Tibial nerve (tissue), 4 donors: ENCODE data around the gene SERTM1. TPM values are rescaled to one million over a fixed set of nuclear protein-coding genes. Genes with fewer than 3 reads are reported as not detected.

Experiments
- DNase-seq, 2 donors: peaks; one replicate each; pipeline ENCODE4 v3.0.0-alpha.2; 2019; ENCODE audit warnings: low spot score in 2 of 2
- H3K27ac ChIP-seq, 4 donors: fragments of 200-600 bp; sonication (generic) in 3 of 4; one replicate each; pipeline ENCODE4 v1.5.1; 2017 to 2019; ENCODE audit warnings: mild to moderate bottlenecking in 1 of 4
- H3K27me3 ChIP-seq, 2 donors: fragments of 200-600 bp; sonication (generic) in 1 of 2; one replicate each; pipeline versions ENCODE4 v1.5.1 to v1.6.0; 2017 to 2019
- H3K36me3 ChIP-seq, 3 donors: fragments of 200-600 bp; sonication (generic); one replicate each; pipeline ENCODE4 v1.5.1; 2018 to 2019
- H3K4me1 ChIP-seq, 4 donors: fragments of 200-600 bp; sonication (generic) in 3 of 4; one replicate each; pipeline ENCODE4 v1.5.1; 2017 to 2019
- H3K4me3 ChIP-seq, 4 donors: fragments of 200-600 bp; sonication (generic) in 3 of 4; one replicate each; pipeline ENCODE4 v1.5.1; 2017 to 2019; ENCODE audit warnings: mild to moderate bottlenecking in 1 of 4, moderate library complexity in 1 of 4
- H3K9me3 ChIP-seq, 4 donors: fragments of 200-600 bp; sonication (generic) in 3 of 4; one replicate each; pipeline ENCODE4 v1.5.1; 2017 to 2019
- CTCF ChIP-seq, 5 experiments: fragments of 200-600 bp in 3 of 5; fragments of 450-650 bp in 2 of 5; sonication (generic) in 3 of 5; IDR thresholded peaks; one replicate each; pipeline ENCODE4 v1.5.1; 2016 to 2019; ENCODE audit warnings: antibody characterized with exemption in 5 of 5, mild to moderate bottlenecking in 3 of 5, moderate library complexity in 2 of 5
- EP300 ChIP-seq, 2 donors: sonication (generic); formaldehyde crosslinking; IDR thresholded peaks; one replicate each; pipeline ENCODE4 v1.6.1; 2017; ENCODE audit warnings: antibody characterized with exemption in 2 of 2, mild to moderate bottlenecking in 1 of 2
- POLR2A ChIP-seq, 2 donors: fragments of 450-650 bp; IDR thresholded peaks; one replicate each; pipeline ENCODE4 v1.6.1; 2017; ENCODE audit warnings: antibody characterized with exemption in 2 of 2, mild to moderate bottlenecking in 2 of 2, moderate library complexity in 2 of 2
- WGBS, 2 donors: methylation state at CpG; one replicate each; pipeline ENCODE4 v1.1.5; 2018; 5-methylcytosine and 5-hydroxymethylcytosine counted together
- total RNA-seq, 4 donors: library from RNA; depleted of rRNA; stranded (reverse); fragments of >200 nt; gene quantifications; one replicate each; pipeline ENCODE4 v1.1.0, GENCODE V29; 2016

SERTM1 gene
- total RNA-seq, 4 donors from 2014 or later, result 0.21 to 1.2 TPM; not detected in 2

DNA sequence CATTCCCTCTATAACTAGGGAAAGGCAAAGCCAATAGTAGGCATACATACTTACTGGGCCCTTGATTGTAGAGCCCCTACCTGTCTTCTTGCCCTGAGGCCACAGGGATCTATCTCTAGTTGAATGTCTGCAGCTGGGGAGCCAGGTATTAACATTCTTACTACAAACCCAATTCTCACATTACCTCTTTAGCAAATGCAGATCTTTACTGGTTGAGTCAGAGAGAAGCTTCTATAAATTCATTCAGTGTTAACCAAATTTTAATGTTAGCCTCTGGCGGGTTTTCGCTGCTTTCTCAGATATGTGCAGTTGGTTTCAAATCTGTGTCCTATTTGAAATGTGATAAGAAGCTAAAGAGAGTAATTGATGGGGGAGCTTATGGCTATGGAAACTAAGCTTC lies 43.2 kb downstream of the SERTM1 start:
- Histone ChIP-seq H3K36me3 (no peaks in the 10 kb centered on the region), H3K4me1 (peaks cover 0 to 3% (median 0%) of the 10 kb centered on the region in 4 donors), H3K27ac (no peak overlapping the region), H3K9me3 (no peaks in the 10 kb centered on the region), H3K27me3 (no peaks in the 10 kb centered on the region), H3K4me3 (no peak overlapping the region)
- WGBS, 2 donors, result 95 to 96% methylated on average over 2 of the region's 2 CpGs
- no peak for TF ChIP-seq POLR2A (IDR thresholded peaks at IDR 0.05)
- no peak for TF ChIP-seq CTCF (IDR thresholded peaks at IDR 0.05)
- no peak for TF ChIP-seq EP300 (IDR thresholded peaks at IDR 0.05)
- no peak for DNase-seq

DNA sequence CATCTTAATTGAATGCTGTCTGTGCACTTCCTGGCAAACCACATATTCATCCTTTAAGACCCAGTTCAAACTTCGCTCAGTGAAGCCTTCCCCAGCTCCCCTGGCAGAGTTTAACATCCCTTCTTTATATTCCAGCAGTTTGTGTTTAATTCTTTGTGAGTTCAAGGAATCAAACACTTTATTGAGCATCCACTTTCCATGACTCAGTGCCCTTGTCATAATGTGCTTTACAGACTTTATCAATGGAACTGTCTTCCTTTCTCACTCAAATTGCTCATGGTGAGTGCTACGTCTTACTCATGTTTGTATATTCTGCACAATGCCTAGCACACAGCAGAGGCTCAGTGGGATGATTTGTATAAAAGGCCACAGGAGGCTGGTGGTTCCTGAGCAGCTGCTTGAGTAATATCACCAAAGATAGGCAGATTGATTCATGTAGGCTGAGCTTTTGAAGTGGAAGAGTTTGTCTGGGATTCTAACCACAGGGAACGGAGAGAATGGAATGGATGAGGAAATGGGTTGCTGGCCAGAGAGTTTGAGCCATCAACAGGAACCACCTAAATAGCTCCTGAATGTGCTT lies 44.2 kb downstream of the SERTM1 start:
- WGBS, 2 donors, result 59 to 62% methylated on average over 3 of the region's 3 CpGs
- Histone ChIP-seq H3K36me3 (no peaks in the 10 kb centered on the region), H3K4me3 (no peak overlapping the region), H3K27me3 (no peaks in the 10 kb centered on the region), H3K9me3 (no peaks in the 10 kb centered on the region), H3K27ac (no peak overlapping the region), H3K4me1 (no peaks in the 10 kb centered on the region)
- TF ChIP-seq CTCF (IDR thresholded peaks at IDR 0.05), result no peak
- no peak for TF ChIP-seq EP300 (IDR thresholded peaks at IDR 0.05)
- no peak for TF ChIP-seq POLR2A (IDR thresholded peaks at IDR 0.05)
- no peak for DNase-seq

DNA sequence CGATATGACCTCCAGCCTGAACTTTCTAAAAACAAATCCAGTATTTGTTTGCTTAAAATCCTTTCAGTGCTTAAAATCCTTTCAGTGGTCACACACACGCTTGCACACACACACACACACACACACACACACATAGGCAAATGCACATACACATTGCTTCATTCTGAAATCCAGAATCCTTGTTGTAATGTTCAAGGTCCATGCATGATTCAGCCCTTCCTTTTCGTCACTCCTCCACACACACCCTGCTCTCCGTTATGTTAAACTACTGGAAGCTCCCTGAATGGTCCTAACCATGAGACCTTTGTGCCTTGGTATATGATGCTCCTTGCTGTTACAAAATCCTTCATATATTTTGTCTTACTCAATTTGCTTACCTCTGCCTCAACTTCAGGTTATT lies 44.9 kb downstream of the SERTM1 start:
- Histone ChIP-seq H3K4me3 (no peak overlapping the region), H3K4me1 (no peaks in the 10 kb centered on the region), H3K27me3 (no peaks in the 10 kb centered on the region), H3K9me3 (no peaks in the 10 kb centered on the region), H3K27ac (no peak overlapping the region), H3K36me3 (no peaks in the 10 kb centered on the region)
- TF ChIP-seq POLR2A (IDR thresholded peaks at IDR 0.05) (no peak), CTCF (IDR thresholded peaks at IDR 0.05) (no peak), EP300 (IDR thresholded peaks at IDR 0.05) (no peak)
- DNase-seq, result no peak
- 85% methylated on average over 4 of the region's 4 CpGs for WGBS, 2 donors

- Histone ChIP-seq H3K27ac (no peak overlapping the region), H3K9me3 (no peaks in the 10 kb centered on the region), H3K4me1 (no peaks in the 10 kb centered on the region), H3K36me3 (no peaks in the 10 kb centered on the region), H3K4me3 (no peak overlapping the region), H3K27me3 (no peaks in the 10 kb centered on the region)
- TF ChIP-seq CTCF (IDR thresholded peaks at IDR 0.05) (no peak), EP300 (IDR thresholded peaks at IDR 0.05) (no peak), POLR2A (IDR thresholded peaks at IDR 0.05) (no peak)
- 74 to 83% methylated on average over 2 of the region's 2 CpGs for WGBS, 2 donors
- no peak for DNase-seq
These were observed 50.3 kb downstream of the SERTM1 start for GRCh38 chr13:36724141-36724540.

DNA sequence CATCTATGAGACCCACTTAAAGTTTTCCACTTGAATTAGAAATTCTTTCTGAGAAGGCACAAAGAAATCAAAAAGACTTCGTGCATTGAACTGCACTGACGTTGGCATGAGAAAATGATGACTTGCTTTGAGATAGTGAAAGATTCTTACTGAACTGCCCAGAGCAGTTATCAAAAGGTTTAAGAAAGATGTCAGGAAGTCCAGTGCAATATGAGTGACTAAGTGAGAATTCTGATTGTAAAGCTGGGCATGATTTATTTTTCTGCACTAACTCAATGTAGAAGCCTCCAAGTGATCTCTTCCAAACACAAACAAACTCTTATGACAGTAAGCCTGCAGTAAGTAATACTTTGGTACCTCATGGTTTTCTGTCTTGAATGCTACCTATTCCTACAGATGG lies 52.1 kb downstream of the SERTM1 start:
- TF ChIP-seq POLR2A (IDR thresholded peaks at IDR 0.05) (no peak), EP300 (IDR thresholded peaks at IDR 0.05) (no peak), CTCF (IDR thresholded peaks at IDR 0.05) (no peak)
- 83 to 91% methylated on average over 2 of the region's 2 CpGs for WGBS, 2 donors
- DNase-seq, result no peak
- H3K9me3 ChIP-seq, result no peaks in the 10 kb centered on the region
- no peaks in the 10 kb centered on the region for H3K27me3 ChIP-seq
- H3K27ac ChIP-seq, result no peak overlapping the region
- H3K4me3 ChIP-seq, result no peak overlapping the region
- H3K36me3 ChIP-seq, result no peaks in the 10 kb centered on the region
- H3K4me1 ChIP-seq, result no peaks in the 10 kb centered on the region
